Superior temporal gyrus (tissue), 1 donor: ENCODE measurements around the gene GNA12.
"Not testable (repeated sequence)": the region's sequence is repeated elsewhere in the genome, so short reads cannot be mapped to it uniquely, and the experiment has no call there.

Source experiments
- DNase-seq: peaks from one replicate; pipeline ENCODE4 v3.0.0-alpha.2; 2016; ENCODE audit errors: extremely low spot score

GNA12 gene

DNA sequence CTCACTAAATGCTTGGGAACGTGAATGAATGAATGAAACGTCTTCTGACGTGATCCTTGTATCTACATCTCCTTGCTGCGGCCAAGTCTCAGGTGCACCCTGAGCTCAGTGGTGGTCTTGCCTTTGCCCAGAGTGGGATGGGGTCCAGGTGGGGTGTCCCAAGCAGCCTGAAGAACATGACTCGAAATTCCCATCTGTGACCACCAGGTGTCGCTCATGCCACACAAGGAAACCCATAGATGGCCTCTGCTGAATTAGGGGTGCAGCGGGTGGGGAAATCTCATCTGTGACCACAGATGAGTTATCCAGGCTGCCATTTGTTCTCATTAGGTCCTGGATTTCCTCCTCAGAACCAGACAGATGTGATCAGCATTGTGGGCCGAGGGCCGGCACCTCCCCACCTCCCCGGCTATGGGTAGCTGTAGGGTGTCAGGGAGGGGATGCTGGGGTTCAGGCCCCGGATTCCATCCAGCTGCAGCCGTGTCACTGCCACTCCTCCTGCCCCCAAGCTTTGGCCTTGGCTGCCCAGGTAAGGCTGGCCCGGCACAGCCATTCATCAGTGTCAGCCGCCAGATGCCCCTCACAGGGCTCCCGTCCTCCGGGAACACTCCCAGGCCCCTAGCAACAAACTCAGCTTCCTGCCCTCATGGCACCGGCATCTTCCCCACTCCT is 21.0 kb upstream of the GNA12 start:
- peak; percentile 87 for DNase-seq

GRCh38 chr7:2864204-2864985 is 20.3 kb upstream of the GNA12 start:
- DNase-seq = no peak

DNA sequence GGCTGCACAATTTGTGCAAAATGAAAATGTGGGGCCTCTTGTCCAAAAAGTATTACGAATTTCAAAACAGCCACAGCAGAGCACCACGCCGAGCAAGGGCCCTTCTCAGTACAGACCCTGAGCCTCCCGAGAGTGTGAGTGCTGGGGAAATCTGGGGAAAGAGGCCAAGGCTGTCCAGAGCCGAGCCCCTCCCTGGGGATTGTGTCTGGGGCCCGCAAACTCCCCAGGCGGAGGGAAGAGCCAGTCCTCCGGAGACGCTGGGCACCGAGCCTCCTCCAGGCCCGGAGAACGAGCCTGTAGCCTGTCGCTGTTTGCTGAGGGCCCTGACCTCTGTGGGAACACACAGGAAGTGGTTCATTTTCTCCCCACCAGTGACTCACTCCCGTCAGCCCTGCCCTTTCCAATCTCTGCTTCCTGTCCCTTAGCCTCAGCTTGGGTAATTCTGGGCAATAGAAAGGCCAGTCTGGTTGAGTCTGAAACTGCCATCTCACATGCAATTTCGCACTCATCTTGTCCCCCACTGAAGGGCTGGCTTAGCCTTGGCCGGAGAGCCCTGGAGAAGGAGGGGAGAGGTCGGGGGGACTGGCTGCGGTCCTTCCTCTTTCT is 19.5 kb upstream of the GNA12 start:
- DNase-seq = no peak

DNA sequence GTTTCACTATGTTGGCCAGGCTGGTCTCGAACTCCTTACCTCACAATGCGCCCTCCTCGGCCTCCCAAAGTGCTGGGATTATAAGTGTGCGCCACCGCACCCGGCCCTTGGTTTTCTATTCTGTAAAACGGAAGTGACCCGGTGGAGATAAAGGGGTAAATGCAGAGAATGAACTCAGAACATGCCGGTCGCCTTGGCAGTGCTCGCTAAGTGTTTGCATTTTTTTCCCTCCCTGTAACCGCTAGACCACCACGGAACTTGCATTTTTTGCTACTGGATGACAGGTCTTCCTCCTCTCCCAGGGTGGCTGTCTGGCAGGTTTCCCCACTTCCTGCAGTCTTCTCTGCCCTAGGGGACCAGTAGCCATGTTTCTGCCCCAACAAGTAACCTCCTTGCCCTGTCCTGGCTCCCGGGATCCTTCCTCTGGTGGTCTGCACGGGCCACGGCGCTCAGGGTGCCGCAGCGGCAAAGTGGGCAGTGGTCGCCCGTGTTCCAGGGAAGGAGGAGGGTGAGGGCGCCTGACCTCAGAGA is 18.8 kb upstream of the GNA12 start:
- no peak for DNase-seq

- no peak for DNase-seq
Observed at GRCh38 chr7:2861509-2861908, 17.4 kb upstream of the GNA12 start.

DNA sequence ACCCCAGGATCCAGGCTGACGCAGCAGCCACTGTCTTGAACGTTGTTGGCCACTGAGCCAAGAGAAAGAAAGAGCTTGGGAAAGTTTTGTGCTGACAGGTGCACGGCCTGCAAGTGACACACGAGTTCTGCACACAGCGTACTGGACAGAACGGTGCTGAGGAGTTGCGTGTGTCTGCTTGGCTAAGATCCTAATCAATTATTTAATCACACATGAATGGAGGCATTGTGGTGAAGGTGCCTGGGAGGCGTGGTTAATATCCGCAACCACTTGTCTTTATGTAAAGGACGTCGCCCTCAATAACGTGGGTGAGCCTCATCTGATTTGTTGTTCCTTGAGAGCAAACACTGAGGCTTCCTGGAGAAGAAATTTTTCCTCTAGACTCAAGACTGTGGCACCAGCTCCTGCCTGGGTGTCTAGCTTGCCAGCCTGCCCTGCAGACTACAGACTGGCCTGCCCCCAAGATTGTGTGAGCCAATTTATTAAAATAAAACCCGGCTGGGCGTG is 16.6 kb upstream of the GNA12 start:
- DNase-seq = no peak

GRCh38 chr7:2859952-2860351 is 15.8 kb upstream of the GNA12 start:
- no peak for DNase-seq

GRCh38 chr7:2858621-2859020 is 14.5 kb upstream of the GNA12 start:
- DNase-seq = no peak

GRCh38 chr7:2856388-2857169 is 12.5 kb upstream of the GNA12 start:
- DNase-seq = no peak

GRCh38 chr7:2855386-2855785 is 11.3 kb upstream of the GNA12 start:
- no peak for DNase-seq

GRCh38 chr7:2853552-2853951 is 9.4 kb upstream of the GNA12 start:
- not testable (repeated sequence) for DNase-seq

- no peak for DNase-seq
Observed at GRCh38 chr7:2853147-2853546, 9.0 kb upstream of the GNA12 start.

DNA sequence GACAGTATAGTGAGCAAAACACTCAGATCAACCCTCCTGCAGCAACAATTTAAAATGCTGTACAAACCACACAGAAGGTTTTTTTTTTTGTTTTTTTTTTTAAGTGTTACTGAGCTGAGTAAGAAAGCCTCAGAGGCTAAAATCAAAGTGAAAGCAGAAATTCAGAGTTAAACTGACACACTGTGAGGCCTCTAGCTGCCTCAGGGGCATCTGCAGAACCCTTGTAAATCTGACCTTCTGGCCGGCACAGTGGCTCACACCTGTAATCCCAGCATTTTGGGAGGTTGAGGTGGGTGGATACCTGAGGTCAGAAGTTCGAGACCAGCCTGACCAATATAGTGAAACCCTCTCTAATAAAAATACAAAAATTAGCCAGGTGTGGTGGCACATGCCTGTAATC is 7.4 kb upstream of the GNA12 start:
- no peak for DNase-seq

DNA sequence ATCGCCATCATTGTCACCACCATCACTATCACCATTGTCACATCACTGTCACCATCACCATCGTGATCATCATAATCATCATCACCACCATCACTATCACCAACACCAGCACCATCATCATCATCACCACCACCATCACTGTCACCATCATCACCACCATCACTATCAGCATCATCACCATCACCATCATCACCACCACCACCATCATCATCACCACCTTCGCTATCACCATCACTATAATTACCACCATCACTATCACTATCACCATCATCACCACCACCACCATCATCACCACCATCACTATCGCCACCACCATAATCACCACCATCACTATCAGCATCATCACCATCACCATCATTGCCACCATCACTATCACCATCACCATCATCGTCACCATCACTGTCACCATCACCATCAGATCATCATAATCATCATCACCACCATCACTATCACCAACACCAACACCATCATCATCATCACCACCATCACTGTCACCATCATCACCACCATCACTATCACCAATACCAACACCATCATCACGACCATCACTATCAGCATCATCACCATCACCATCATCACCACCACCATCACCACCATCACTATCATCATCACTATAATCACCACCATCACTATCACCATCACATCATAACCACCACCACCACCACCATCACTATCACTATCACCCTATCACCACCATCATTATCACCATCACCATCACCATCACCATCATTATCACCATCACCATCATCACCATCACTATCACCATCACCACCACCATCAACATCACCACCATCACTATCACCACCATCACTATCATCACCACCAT is 6.0 kb upstream of the GNA12 start:
- DNase-seq = no peak

GRCh38 chr7:2845034-2845592 is 1.0 kb upstream of the GNA12 start:
- DNase-seq = no peak

DNA sequence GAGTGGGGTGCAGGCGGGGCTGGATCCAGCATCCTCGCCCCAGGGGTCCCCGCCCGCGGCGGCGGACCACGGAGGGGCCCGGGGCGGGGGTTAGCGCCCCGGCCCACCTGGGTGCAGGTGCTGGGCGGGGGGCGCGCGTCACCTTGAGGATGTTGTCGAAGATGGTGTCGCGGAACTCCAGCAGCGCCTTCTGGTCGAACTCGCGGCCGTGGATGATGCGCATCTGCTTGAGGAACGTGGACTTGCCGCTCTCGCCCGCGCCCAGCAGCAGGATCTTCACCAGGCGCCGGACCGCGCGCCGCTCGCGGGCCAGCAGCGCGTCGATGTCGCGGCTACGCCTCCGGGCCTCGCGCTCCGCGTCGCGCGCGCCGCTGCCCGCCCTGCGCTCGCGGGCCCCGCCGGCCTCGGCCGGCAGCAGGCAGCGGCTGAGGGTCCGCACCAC is 376 bp downstream of the GNA12 start:
- no peak for DNase-seq

DNA sequence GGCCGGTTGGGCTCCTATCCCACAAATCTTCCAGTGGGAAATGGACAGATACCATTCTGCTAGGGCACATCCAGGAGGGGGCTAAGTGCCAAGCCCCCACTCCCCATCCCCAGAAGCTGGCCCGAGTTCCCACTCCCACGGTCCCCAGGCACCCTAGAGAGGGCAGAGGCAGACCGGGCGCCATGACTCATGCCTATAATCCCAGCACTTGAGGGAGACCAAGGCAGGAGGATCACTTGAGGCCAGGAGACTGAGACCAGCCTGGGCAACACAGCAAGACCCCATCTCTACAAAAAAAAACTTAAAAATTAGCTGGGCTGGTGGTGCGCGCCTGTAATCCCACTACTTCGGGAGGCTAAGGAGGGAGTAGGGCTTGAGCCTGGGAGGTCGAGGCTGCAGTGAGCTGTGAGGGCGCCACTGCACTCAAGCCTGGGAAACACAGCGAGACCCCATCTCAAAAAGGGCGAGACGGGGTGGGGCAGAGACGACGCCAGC is 870 bp downstream of the GNA12 start:
- no peak for DNase-seq

DNA sequence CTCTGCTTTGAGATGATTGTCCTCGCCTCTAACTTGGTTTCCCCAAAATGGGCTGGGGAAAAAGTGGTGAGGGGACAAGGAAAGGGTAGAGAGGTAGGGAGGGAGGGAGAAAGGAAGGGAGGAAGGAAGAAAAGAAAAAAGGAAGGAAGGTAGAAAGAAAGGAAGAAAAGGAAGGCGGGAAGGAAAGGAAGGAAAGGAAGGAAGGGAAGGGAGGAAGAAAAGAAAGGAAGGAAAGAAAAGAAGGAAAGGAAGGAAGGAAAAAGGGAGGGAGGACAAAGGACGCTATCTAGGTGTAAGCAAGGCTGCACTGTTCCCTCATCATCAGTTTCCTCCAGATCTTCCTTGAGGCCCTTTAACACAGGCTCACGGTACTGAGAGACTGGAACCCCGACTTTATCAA is 2.2 kb downstream of the GNA12 start:
- DNase-seq = no peak

DNA sequence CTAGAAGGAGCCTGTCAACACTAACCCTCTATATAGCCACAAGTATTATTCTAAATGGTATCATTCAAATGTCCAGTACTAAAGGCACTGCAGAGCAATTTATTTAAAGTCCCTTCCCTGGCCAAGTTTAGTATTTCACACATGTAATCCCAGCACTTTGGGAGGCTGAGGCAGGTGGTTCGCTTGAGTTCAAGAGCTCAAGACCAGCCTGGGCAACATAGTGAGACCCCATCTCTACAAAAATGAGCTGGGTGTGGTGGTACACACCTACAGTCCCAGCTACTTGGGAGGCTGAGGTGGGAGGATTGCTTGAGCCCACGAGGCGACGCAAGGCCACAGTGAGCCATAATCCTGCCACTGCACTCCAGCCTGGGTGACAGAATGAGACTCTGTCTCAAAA is 3.6 kb downstream of the GNA12 start:
- no peak for DNase-seq

DNA sequence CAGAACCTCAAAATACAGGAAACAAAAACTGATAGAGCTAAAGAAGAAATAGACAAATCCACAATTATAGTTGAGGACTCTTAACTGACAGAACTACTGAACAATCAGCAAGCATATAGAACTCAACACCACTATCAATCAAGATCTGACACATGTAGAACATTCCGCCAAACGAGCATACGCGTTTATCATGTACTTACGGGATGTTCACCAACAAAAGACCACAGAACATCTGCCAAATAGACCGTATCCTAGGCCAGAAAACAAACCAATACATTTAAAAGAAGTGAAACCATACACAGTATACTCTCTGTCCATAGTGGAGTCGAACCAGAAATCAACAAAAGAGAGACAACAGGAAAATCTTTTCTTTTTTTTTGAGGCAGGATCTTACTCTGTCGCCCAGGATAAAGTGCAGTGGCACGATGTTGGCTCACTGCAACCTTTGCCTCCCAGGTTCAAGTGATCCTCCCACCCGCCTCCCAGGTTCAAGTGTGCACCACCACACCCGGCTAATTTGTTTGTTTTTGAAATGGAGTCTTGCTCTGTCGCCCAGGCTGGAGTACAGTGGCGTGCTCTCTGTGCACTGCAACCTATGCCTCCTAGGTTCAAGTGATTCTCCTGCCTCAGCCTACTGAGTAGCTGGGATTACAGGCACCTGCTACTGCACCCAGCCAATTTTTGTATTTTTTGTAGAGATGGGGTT is 5.1 kb downstream of the GNA12 start:
- no peak for DNase-seq
